ENCODE measurements around the gene USP40. TPM values are rescaled to one million over a fixed set of nuclear protein-coding genes. Genes with fewer than 3 reads are reported as not detected.
A peak's percentile ranks its signal among the peaks of the same experiment; 100 is the strongest.

USP40 gene
- total and polyA plus RNA-seq, 8 donors, result 17.2 to 34.7 (median 22.7) TPM

DNA sequence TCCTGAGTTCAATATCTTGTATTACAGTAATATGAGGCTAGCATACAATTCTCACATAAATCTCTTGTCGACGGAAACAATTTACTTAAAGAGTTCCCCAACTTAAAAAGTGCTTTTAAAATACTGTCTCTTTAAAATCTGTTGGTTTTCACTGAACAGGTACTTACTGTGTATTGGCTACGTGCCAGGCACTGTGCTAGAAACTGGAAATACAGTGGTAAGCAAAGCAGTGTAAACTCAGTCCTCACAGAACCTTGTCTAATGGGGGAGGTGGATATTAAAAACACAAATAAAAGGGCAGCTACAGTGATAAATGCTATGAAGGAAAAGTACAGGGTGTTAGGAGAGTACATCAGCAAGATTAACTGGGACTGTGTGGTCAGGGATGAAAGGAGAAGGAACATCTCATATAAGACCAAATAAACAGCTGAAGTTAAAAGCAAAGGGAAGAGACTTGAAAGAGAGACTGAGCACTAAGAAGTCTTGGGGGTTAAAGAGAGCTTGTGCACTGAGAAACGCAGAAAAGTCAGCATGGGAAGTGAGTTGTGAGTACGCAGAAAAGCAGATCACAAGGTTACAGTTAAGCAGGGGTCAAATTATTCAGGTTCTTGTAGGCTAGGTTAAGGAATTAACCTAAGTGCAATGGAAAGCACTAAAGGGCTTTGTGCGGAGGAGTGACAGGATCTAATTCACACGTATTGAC, 52.5 kb downstream of the USP40 start:
- Histone ChIP-seq H3K4me1 (no peaks in the 10 kb centered on the region), H3K36me3 (peaks cover 0 to 8% (median 0%) of the 10 kb centered on the region in 3 donors), H3K9me3 (no peaks in the 10 kb centered on the region), H3K4me3 (no peak overlapping the region), H3K27me3 (no peaks in the 10 kb centered on the region), H3K27ac (no peak overlapping the region)
- intact Hi-C loops (cut with DNase I), result no loop called here
- ATAC-seq (peak in 2 of 4 donors; percentile 57 to 59), DNase-seq (no peak), FAIRE-seq (no peak)
- 83 to 86% methylated on average over 7 of the region's 7 CpGs for WGBS, 2 donors
- TF ChIP-seq, protein P1, sequence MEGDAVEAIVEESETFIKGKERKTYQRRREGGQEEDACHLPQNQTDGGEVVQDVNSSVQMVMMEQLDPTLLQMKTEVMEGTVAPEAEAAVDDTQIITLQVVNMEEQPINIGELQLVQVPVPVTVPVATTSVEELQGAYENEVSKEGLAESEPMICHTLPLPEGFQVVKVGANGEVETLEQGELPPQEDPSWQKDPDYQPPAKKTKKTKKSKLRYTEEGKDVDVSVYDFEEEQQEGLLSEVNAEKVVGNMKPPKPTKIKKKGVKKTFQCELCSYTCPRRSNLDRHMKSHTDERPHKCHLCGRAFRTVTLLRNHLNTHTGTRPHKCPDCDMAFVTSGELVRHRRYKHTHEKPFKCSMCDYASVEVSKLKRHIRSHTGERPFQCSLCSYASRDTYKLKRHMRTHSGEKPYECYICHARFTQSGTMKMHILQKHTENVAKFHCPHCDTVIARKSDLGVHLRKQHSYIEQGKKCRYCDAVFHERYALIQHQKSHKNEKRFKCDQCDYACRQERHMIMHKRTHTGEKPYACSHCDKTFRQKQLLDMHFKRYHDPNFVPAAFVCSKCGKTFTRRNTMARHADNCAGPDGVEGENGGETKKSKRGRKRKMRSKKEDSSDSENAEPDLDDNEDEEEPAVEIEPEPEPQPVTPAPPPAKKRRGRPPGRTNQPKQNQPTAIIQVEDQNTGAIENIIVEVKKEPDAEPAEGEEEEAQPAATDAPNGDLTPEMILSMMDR (IDR thresholded peaks at IDR 0.05), result no peak

DNA sequence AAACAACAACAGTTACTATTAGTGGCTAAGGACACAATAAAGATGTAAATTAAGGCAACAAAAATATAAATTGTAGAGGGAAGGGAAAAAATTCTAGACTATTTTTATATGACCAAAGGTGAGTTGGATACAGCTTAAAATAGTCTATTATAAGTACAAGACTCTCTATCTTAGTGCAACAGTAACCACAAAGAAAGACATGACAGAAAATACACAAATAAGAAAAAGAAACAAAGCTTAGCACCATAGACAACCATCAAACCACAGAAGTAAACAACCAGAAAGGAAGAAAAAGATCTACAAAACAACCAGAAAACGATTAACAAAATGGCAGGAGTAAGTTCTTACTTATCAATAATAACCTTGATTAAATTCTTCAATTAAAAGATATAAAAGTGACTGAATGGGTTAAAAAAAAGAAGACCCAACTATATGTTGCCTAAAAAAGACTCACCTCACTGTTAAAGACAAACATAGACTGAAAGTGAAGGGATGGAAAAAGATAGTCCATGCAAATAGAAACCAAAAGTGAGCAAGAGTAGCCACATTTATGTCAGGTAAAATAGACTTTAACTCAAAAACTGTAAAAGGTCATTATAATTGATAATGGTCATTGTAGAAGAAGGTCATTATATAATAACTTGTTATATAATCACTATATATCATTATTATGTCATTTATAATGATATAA, 62.5 kb downstream of the USP40 start:
- no peaks in the 10 kb centered on the region for H3K27me3 ChIP-seq
- FAIRE-seq (peak; percentile 20), DNase-seq (no peak), ATAC-seq (no peak)
- no peaks in the 10 kb centered on the region for H3K4me1 ChIP-seq
- H3K36me3 ChIP-seq, result peaks cover 0 to 6% (median 0%) of the 10 kb centered on the region in 3 donors
- TF ChIP-seq, protein P1 (IDR thresholded peaks at IDR 0.05), result no peak
- intact Hi-C loops (cut with DNase I), result no loop called here
- 91 to 92% methylated on average over 1 of the region's 1 CpG for WGBS, 2 donors
- H3K9me3 ChIP-seq, result no peaks in the 10 kb centered on the region
- H3K27ac ChIP-seq, result no peak overlapping the region
- no peak overlapping the region for H3K4me3 ChIP-seq

DNA sequence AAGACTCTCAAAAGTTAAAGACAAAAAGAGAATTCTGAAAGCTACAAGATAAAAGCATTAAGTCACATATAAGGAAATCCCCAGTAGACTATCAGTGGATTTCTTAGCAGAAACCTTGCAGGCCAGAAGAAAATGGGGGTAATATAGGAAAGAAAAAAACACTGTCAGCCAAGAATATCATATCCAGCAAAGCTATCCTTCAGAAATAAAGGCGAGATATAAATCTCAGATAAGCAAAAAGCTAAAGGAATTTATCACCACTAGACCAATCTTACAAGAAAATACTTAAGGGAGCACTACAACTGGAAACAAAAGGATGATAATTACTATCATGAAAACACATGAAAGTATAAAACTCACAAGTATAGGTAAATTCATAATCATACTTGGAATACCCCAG, 63.1 kb downstream of the USP40 start:
- Histone ChIP-seq H3K27ac (no peak overlapping the region), H3K4me3 (no peak overlapping the region), H3K36me3 (peaks cover 0 to 10% (median 0%) of the 10 kb centered on the region in 3 donors), H3K27me3 (no peaks in the 10 kb centered on the region), H3K9me3 (no peaks in the 10 kb centered on the region), H3K4me1 (no peaks in the 10 kb centered on the region)
- ATAC-seq, result no peak
- FAIRE-seq, result no peak
- intact Hi-C loops (cut with DNase I), result no loop called here
- no peak for DNase-seq
- TF ChIP-seq, protein P1 (IDR thresholded peaks at IDR 0.05), result no peak
- 95 to 100% methylated on average over 1 of the region's 1 CpG for whole genome bisulfite sequencing, 2 donors

DNA sequence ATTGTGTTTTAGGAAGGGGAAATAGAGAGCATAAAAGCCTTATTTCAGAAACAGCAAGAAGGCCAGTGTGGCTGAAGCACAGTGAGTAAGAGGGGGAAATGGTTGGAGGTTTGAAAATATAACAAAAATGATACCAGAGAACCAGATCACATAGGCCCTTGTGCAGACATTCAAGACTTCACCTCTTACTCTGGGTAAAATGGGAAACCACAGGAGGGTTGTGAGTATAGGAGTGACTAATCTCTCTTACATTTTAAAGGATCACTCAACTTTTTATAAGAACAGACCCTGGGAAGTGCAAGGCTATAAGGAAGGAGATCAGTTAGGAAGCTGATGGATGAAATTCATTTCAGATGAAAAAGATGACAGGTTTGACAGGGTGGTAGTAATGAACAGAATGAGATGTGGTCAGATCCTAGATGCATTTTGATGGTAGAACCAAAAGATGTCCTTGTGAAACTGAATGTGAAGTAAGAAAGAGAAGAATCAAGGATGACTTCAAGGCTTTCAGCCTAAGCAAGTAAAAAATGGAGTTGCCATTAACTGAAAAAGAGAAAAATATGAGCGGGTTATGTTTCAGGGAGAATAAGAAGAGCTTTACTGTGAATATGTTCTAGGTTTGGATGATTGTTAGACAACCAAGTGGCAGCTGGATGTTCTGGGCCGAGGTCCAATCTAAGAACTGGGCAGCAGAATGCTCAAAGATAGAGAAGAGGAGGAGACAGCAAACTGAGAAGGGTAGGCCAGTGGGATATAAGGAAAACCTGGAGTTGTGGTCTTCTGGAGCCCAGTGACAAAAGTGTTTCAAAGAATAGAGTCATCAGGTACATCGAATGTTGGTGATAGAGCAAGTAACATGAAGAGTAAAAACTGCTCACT, 65.1 kb downstream of the USP40 start:
- DNase-seq (no peak), FAIRE-seq (no peak), ATAC-seq (no peak)
- WGBS, 2 donors, result 92 to 94% methylated on average over 3 of the region's 3 CpGs
- Histone ChIP-seq H3K4me1 (no peaks in the 10 kb centered on the region), H3K36me3 (peaks cover 0 to 24% (median 0%) of the 10 kb centered on the region in 3 donors), H3K27ac (no peak overlapping the region), H3K27me3 (no peaks in the 10 kb centered on the region), H3K4me3 (no peak overlapping the region), H3K9me3 (no peaks in the 10 kb centered on the region)
- intact Hi-C loops (cut with DNase I), result no loop called here
- TF ChIP-seq, protein P1 (IDR thresholded peaks at IDR 0.05), result no peak
